SK-N-SH treated with all-trans-retinoic acid at 6 μM for 48 hours (cell line): ENCODE results near the gene NOCT.

Experiments used
- ARNTL ChIP-seq: fragments of 450-650 bp; formaldehyde crosslinking; IDR thresholded peaks from 2 replicates; pipeline ENCODE4 v1.5.0; 2020; ENCODE audit warnings: low read depth, mild to moderate bottlenecking, moderate library complexity, borderline replicate concordance
- ESRRG ChIP-seq: fragments of 250-450 bp; sonication (Bioruptor Pico); IDR thresholded peaks from 2 replicates; pipeline ENCODE4 v1.6.1; 2021; ENCODE audit warnings: mild to moderate bottlenecking
- OSR1 ChIP-seq: fragments of 250-450 bp; sonication (Bioruptor Pico); IDR thresholded peaks from 2 replicates; pipeline ENCODE4 v1.8.0; 2022; ENCODE audit warnings: moderate library complexity, mild to moderate bottlenecking, inconsistent platforms
- RARB ChIP-seq: fragments of 250-450 bp; sonication (Bioruptor Pico); IDR thresholded peaks from 2 replicates; pipeline ENCODE4 v1.8.0; 2021; ENCODE audit warnings: mild to moderate bottlenecking, moderate library complexity
- ZFP3 ChIP-seq: fragments of 250-450 bp; sonication (Bioruptor Pico); IDR thresholded peaks from 2 replicates; pipeline ENCODE4 v1.5.0; 2020; ENCODE audit warnings: mild to moderate bottlenecking, moderate library complexity
- ZFP30 ChIP-seq: fragments of 450-650 bp; formaldehyde crosslinking; IDR thresholded peaks from 2 replicates; pipeline ENCODE4 v1.5.0; 2022; ENCODE audit warnings: mild to moderate bottlenecking, moderate library complexity
- TF ChIP-seq, protein P1 (sequence below): fragments of 250-450 bp; sonication (Bioruptor Pico); IDR thresholded peaks from 2 replicates; pipeline ENCODE4 v1.8.0; 2021; ENCODE audit warnings: low read depth, mild to moderate bottlenecking, moderate library complexity, borderline replicate concordance
- TF ChIP-seq, protein P2 (sequence below): fragments of 250-450 bp; sonication (Bioruptor Pico); IDR thresholded peaks from 2 replicates; pipeline ENCODE4 v1.5.1; 2020; ENCODE audit warnings: low read depth, mild to moderate bottlenecking, moderate library complexity
- TF ChIP-seq, protein P3 (sequence below): fragments of 250-450 bp; sonication (Bioruptor Pico); IDR thresholded peaks from 2 replicates; pipeline ENCODE4 v1.5.0; 2020; ENCODE audit warnings: mild to moderate bottlenecking, moderate library complexity
- TF ChIP-seq, protein P4 (sequence below): fragments of 250-450 bp; sonication (Bioruptor Pico); IDR thresholded peaks from 2 replicates; pipeline ENCODE4 v1.5.1; 2021; ENCODE audit warnings: mild to moderate bottlenecking, moderate library complexity
- TF ChIP-seq, protein P5 (sequence below): fragments of 250-450 bp; sonication (Bioruptor Pico); IDR thresholded peaks from 2 replicates; pipeline ENCODE4 v1.8.0; 2020; ENCODE audit warnings: mild to moderate bottlenecking, moderate library complexity, borderline replicate concordance

DNA sequence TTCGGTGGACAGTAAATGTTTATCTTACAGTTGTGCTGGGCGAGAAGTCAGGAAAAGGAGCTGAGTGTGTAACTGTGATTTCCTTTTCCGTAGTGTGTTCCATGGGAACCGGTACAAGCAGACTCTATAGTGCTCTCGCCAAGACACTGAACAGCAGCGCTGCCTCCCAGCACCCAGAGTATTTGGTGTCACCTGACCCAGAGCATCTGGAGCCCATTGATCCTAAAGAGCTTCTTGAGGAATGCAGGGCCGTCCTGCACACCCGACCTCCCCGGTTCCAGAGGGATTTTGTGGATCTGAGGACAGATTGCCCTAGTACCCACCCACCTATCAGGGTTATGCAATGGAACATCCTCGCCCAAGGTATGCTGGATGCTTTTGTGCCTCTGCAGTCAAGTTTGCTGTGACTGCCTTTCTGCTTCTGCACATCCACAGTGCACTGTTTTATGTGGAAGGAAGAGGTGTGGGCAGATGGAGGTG lies 27.4 kb downstream of the NOCT start:
- TF ChIP-seq, protein P1, sequence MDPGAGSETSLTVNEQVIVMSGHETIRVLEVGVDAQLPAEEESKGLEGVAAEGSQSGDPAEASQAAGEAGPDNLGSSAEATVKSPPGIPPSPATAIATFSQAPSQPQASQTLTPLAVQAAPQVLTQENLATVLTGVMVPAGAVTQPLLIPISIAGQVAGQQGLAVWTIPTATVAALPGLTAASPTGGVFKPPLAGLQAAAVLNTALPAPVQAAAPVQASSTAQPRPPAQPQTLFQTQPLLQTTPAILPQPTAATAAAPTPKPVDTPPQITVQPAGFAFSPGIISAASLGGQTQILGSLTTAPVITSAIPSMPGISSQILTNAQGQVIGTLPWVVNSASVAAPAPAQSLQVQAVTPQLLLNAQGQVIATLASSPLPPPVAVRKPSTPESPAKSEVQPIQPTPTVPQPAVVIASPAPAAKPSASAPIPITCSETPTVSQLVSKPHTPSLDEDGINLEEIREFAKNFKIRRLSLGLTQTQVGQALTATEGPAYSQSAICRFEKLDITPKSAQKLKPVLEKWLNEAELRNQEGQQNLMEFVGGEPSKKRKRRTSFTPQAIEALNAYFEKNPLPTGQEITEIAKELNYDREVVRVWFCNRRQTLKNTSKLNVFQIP (CRISPR knock-in tag), result no peak
- TF ChIP-seq ARNTL (CRISPR knock-in tag) (no peak), ZFP30 (CRISPR knock-in tag) (no peak), OSR1 (CRISPR knock-in tag) (no peak), ZFP3 (CRISPR knock-in tag) (no peak), RARB (CRISPR knock-in tag) (no peak), ESRRG (no peak)
- TF ChIP-seq, protein P2, sequence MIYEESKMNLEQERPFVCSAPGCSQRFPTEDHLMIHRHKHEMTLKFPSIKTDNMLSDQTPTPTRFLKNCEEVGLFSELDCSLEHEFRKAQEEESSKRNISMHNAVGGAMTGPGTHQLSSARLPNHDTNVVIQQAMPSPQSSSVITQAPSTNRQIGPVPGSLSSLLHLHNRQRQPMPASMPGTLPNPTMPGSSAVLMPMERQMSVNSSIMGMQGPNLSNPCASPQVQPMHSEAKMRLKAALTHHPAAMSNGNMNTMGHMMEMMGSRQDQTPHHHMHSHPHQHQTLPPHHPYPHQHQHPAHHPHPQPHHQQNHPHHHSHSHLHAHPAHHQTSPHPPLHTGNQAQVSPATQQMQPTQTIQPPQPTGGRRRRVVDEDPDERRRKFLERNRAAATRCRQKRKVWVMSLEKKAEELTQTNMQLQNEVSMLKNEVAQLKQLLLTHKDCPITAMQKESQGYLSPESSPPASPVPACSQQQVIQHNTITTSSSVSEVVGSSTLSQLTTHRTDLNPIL, result no peak
- TF ChIP-seq, protein P3, sequence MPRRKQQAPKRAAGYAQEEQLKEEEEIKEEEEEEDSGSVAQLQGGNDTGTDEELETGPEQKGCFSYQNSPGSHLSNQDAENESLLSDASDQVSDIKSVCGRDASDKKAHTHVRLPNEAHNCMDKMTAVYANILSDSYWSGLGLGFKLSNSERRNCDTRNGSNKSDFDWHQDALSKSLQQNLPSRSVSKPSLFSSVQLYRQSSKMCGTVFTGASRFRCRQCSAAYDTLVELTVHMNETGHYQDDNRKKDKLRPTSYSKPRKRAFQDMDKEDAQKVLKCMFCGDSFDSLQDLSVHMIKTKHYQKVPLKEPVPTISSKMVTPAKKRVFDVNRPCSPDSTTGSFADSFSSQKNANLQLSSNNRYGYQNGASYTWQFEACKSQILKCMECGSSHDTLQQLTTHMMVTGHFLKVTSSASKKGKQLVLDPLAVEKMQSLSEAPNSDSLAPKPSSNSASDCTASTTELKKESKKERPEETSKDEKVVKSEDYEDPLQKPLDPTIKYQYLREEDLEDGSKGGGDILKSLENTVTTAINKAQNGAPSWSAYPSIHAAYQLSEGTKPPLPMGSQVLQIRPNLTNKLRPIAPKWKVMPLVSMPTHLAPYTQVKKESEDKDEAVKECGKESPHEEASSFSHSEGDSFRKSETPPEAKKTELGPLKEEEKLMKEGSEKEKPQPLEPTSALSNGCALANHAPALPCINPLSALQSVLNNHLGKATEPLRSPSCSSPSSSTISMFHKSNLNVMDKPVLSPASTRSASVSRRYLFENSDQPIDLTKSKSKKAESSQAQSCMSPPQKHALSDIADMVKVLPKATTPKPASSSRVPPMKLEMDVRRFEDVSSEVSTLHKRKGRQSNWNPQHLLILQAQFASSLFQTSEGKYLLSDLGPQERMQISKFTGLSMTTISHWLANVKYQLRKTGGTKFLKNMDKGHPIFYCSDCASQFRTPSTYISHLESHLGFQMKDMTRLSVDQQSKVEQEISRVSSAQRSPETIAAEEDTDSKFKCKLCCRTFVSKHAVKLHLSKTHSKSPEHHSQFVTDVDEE (CRISPR knock-in tag), result no peak
- TF ChIP-seq, protein P4, sequence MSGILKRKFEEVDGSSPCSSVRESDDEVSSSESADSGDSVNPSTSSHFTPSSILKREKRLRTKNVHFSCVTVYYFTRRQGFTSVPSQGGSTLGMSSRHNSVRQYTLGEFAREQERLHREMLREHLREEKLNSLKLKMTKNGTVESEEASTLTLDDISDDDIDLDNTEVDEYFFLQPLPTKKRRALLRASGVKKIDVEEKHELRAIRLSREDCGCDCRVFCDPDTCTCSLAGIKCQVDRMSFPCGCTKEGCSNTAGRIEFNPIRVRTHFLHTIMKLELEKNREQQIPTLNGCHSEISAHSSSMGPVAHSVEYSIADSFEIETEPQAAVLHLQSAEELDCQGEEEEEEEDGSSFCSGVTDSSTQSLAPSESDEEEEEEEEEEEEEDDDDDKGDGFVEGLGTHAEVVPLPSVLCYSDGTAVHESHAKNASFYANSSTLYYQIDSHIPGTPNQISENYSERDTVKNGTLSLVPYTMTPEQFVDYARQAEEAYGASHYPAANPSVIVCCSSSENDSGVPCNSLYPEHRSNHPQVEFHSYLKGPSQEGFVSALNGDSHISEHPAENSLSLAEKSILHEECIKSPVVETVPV (CRISPR knock-in tag), result no peak
- TF ChIP-seq, protein P5, sequence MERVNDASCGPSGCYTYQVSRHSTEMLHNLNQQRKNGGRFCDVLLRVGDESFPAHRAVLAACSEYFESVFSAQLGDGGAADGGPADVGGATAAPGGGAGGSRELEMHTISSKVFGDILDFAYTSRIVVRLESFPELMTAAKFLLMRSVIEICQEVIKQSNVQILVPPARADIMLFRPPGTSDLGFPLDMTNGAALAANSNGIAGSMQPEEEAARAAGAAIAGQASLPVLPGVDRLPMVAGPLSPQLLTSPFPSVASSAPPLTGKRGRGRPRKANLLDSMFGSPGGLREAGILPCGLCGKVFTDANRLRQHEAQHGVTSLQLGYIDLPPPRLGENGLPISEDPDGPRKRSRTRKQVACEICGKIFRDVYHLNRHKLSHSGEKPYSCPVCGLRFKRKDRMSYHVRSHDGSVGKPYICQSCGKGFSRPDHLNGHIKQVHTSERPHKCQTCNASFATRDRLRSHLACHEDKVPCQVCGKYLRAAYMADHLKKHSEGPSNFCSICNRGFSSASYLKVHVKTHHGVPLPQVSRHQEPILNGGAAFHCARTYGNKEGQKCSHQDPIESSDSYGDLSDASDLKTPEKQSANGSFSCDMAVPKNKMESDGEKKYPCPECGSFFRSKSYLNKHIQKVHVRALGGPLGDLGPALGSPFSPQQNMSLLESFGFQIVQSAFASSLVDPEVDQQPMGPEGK (CRISPR knock-in tag), result no peak
